HG02943 (cell line): ENCODE measurements around the gene FAM83C.

ENCODE experiments used
- ATAC-seq: cut with Tn5 transposase; IDR thresholded peaks from one replicate; pipeline ENCODE4 v1.9.1; 2021; ENCODE audit warnings: mild to moderate bottlenecking, low read depth, moderate library complexity; ENCODE audit not compliant: unreplicated experiment

Gene FAM83C

DNA sequence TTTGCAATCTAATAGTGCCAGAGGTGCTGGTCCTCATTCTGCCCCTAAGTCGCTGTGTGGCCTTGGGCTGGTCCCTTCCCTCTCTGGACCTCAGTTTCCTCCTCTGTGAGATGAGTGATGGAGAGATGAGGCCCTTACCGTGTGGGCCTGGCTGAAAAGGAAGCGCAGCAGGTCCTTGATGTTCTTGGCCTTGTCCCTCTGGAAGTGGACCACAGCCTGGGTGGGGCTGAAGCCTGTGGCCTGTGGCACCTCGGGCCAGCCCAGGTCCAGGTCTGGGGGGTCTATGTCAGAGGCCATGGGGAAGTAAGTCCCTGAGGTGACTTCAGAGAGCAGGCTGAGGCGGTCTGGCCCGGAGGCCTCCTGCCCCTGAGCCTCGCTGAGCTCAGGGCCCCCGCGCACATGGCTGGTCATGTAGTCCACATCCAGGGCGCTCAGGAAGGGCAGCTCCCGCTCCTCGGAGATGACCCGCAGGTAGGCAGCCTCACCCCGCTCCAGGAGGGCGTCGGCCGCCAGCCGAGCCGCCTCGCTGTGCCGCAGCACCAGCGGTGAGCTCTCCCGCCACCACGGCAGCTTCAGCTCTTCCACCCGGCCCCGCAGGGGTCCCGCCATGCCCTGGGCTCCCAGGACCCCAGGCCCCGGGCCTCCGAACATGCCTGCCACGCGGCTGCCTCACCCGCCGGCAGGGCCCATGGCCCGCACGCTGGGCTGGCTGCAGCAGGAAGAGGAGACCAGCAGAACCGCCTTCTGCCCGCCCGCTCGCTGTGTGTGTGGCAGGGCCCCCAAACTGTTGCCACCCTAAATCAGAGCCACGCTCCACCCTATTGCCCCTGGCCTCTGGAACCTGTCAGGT is at the start of gene FAM83C:
FAM83C (minus strand) TSS at position 772 of the 850 bp plus-strand sequence; CDS start at position 651, 121 bp downstream.
- no peak for ATAC-seq

DNA sequence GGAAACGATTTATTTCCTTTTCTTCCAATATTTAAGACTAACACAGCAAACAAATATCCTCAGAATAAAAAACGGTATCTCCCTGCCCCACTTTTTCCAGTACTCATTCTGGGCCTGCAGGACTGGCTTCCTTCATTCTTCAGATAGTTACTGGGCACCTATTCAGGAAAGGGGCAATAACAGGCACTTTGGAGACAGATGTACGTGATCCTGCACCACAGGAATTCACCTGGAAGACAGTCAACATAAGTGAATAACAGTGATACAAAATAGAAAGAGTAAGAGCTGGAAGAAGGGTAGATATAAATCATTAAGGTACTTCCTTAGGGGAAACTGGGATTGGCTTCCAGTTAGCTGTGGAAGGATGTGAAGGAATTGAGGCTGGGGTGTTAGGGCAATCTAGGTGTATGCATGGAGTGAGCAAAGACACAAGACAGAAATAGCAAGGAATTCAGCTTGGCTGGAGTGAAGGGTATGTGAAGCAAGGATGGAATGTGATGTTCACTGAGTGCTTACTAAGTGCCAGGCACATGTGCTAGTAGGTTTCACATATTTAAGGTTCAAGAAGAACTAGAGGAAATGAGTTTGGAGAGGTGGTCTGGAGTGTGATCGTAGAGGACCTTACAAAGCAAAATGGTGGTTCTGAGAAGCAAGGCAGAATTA is 49.3 kb upstream of the FAM83C start:
- ATAC-seq: no peak

DNA sequence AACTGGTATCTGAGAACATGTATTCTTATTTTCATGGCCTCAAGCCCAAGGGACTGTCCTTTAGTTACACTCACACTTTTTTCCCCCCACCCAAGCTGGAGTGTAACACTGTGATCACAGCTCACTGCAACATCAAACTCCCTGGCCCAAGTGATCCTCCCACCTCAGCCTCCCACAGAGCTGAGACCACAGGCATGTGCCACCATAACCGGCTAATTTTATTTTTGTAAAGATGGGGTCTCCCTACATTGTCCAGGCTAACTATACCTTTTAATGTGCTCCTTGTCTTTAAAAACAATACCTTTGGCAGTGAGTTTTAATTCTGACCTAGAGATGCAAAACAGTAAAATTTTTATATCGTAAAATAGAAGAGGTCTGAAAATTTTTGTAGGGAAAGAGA is 48.2 kb upstream of the FAM83C start:
- ATAC-seq: no peak

DNA sequence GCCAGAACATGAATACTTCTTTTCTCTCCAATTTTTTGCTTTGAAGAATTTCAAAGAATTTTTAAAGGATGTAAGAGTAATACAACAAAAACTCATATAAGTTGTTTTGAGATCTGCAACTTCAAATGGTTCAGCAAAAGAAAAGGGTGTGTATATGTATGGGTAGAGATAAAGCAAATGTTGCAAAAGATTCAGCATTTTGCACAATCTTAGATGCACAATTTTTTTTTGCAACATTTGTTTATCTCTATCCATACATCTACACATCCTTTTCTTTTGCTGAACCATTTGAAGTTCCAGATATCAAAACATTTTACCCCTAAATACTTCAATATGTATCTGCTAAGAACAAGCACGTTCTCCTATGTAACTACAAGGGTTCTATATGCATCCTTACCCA is 47.4 kb upstream of the FAM83C start:
- no peak for ATAC-seq

DNA sequence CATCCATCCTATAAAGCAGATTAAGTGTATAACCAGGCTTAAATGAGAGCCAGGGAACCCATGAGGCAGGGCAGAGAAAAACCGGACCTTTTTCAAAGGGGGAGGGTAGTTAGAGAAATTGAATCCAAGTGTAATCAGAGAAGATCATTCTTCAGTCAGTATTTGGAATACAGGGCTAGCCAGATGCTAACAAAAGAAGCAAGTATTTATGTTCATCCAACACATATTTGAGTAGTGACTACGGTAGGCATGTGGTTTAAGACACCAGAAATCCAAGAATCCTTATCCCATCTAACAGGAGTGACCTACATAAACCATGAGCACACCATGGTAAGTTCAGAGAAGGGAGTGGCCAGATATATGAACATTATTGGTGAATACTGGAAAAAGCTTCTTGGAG is 46.8 kb upstream of the FAM83C start:
- ATAC-seq: no peak

DNA sequence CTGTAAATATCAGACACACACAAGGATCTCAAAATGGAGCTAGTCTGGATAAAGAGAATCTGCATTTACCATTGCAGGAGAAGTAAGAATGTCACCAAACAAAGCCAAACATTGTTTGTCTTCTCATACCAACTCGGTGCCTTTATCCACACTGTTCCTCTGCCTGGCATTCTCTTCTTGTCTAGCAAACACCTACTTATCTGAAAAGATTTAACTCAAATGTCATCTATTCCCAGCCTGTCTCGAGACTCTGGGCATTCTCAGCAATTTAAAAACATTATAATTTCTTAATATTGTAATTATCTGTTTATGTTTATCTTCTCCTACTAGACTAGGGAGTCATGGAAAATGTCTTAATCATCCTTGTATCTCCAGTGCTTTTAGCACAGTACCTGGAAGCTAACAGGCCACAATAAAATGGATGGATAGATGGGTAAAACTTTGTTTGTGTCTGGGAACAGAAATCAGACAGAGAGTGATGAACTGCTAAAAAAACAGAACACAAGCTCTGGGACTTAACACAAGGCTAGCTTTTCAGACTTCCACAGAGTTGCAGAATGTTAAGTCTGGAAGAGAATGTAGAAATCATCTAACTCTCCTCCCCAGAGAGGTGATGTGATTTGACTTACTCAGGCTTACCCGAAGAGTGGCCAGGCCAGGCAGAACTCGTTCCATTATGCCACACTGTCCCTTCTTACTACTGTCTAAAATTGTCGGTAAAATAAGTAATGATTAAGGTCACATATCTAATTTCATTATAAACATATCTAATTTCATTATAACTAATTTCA is 42.3 kb upstream of the FAM83C start:
- no peak for ATAC-seq

DNA sequence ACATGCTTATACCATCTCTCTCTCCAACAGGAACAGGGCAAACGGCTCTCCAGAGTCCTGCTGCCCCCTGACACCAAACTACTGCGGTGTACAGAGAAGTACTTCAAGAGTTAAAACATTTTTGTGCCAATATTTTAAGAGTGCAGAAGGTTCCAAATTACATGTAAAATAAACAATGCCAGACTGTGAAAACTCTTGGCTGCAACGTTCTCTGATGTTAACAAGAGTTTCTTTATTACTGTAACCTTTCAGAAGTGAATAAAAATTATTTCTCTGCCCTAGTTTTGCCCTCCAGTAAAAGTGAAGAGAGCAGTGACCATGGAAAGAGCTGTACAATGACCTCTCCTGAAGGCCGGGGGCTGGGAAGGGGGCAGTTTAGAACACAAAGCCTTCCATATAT is 41.4 kb upstream of the FAM83C start:
- no peak for ATAC-seq

DNA sequence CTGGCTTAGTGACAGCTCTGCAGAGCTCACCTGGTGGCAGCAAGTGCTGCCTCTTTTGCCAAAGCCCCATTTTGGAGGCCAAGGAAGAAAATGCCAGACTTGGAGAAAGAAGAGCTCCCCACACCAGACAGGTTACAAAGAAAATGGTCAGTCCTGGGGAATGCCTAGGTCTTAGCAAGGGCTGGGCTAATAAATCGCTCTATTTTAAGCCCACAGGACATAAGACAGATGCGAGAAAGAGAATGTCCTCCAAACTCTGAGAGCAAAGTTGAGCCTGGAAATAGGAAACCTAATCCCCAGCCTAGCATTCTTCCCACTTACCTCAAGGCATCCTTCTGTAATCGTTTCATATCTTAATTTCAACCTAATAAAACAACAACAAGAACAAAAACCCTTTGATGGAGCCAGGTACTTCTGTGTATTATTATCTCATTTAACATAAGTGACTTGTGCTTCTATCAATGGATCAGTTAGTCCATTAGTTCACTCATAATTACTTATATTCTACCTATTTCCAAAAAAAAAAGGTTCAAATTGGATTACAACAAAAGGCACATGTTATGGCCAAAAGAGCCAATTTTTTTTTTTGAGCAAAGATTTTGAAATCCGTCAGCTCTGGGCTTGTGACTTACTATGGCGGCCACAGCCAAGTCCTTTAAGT is 40.4 kb upstream of the FAM83C start:
- no peak for ATAC-seq

DNA sequence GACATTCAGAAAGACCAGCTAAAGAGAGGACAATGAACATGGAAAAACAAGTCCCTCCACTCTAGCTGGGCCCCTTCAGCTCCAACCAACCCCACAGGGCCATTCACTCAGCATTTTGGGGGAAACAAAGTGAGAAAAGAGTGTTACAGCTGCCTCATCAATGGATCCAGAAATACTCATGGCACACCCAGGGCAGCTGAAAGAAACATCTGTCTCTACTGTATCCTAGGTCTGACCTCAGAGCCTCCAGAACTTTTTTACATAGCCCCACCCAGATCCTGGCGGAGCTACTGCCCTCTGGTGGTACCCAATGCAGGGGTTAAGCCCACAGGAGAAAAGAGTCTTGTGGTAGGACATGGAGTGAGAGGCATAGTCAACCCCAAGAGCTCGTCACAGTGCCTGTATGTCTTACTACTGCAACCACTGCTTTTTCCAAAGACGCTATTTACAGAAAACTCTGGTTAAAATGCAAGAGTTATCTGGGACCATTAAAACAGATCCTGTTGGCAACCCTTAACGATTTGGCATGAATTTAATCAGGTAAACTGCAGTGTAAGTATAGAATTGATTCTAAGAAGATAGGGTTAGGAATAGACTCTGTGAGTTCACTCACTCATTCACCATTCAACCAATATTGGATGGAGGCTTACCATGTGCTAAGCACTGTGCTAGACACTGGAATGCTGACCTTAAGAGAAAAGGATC is 37.4 kb upstream of the FAM83C start:
- ATAC-seq: no peak

DNA sequence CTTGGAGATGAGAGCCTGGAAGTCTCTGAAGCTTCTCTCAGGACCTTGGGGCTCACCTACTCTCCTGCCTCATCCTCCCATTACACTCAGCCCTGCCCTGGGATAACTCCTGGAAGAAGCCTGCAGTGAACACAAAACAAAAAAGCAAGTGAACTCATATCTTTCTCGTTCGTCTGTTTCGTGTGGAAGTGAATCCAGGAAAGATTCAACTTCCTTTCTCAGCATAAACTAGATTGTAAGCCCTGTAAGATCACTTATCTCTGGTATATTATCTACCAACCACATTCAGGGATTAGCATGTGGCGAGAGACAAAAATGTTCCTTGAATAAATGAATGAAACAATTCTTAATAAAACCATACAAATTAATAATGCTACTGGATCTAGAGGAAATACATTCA is 36.5 kb upstream of the FAM83C start:
- ATAC-seq: no peak

DNA sequence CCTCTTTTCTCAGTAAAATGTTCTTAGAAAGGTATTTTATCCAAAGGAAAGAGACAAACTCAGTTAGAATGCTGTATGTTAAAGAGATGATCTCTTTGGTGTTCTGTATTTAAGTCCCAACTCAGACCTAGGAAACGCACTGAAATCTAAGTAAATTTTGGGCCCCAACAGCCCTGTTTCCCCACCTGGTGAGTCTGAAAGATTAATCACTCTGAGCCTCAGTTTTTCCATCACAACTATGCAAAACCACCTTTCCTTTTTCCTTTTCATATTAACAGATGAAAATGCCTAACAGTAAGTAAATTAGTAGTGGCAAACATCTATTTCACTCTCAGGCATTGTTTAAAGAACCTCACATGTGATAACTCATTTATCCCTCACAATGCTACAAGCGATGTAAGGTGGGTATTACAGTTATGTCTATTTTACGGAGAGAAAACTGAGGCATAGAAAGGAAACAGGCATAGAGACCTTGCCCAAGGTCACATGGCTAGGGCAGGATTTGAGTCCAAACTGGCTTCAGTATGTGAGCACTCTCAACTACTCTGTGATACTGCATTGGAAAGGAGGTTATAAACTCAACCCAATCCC is 36.0 kb upstream of the FAM83C start:
- no peak for ATAC-seq

DNA sequence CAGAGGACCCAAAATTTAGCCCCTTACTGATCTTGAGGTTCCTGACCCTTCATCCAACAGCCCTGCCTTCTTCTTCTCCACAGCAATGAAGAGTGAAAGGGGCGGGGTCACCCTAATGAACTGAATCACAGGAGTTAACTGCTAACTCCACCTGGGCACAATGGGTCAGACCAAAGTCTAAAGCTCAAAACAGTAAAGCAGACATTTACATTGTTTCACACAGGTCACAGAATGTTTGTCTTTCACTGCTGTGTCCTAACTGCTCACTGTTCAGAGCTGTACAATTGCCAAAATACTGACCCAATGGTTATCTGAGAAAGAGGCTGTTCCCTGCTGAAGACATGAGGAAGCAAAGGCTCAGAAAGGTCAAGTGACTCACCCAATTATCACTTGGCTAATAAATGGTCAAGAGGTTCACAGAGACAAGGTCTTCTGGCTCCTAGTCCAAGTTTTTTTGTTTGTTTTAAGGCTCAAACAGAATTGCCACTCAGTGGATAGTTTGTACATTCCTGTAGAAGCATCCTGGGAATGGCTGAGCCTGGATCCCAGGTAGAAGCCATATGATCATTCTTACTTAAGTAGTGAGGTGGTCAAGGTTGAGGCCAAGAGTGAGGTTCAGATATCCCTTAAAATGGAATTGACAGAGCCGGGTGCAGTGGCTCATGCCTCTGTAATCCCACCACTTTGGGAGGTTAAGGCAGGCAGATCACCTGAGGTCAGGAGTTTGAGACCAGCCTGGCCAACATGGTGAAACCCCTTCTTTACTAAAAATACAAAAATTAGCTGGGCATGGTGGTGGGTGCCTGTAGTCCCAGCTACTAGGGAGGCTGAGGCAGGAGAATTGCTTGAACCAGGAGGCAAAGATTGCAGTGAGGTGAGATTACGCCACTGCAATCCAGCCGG is 35.1 kb upstream of the FAM83C start:
- no peak for ATAC-seq

DNA sequence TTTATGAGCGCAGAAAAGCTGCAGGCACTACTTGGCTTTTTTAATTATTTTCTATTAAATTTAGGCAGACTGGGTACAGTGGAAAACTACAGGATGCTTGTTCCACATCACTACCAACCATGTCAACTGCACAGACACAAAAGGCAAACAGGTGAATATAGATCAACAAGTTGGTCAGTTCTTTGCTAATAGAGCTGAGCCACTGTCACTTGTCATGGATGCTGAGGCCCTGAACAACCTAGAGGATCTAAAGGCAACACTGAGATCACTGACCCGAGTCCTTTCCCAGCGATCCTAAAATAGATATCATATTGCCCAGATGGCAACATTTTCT is 34.5 kb upstream of the FAM83C start:
- no peak for ATAC-seq

DNA sequence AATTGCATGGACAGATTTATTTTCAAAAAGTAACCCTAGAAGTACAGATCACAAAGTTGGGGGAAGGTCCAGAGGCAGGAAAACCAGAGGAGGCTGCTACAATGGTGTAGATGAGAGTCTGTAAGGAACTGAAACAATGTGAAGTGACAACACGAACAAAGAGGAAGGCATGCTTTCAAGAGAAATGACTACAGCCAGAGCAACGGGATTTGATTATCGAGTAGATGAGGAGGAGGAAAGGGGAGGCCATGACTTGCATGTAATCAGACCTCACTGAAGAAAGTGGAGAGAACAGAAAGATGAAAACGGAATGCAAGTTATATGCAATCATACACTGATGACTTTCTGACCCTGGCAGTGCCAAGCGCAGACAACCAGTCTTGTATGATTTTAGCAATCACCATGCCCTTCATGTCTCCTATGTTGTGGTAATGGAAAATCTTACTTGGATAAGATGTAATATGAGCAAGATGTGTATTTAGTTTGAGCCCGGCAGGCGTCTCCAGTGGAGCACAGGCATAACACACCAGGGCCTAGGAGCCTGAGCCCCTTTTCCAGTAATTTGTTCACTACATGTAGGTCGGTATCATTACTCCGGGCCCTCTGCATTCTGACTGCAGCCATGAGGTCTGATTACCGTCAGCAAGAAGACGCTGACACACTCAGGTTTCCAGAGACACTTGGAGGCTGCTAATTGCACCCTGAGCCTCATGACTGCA is 34.0 kb upstream of the FAM83C start:
- ATAC-seq: no peak

DNA sequence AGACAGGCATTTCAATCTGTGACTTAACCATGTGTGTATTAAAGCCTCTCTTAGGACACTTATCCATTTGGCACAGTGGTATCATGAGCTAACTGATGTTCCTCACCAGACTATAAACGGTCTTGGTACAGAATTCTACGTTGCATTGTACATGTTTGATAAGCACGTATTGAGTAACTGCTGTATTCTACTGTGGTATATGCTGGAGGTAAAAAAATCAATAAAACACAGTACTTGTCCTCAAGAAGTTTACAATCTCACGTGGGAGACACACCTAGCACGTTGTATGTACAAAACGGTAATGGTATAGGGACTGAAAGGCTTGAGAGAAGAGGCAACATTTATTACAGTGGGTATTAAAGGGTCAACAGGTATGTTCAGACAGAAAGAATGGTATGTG is 33.2 kb upstream of the FAM83C start:
- ATAC-seq: no peak

DNA sequence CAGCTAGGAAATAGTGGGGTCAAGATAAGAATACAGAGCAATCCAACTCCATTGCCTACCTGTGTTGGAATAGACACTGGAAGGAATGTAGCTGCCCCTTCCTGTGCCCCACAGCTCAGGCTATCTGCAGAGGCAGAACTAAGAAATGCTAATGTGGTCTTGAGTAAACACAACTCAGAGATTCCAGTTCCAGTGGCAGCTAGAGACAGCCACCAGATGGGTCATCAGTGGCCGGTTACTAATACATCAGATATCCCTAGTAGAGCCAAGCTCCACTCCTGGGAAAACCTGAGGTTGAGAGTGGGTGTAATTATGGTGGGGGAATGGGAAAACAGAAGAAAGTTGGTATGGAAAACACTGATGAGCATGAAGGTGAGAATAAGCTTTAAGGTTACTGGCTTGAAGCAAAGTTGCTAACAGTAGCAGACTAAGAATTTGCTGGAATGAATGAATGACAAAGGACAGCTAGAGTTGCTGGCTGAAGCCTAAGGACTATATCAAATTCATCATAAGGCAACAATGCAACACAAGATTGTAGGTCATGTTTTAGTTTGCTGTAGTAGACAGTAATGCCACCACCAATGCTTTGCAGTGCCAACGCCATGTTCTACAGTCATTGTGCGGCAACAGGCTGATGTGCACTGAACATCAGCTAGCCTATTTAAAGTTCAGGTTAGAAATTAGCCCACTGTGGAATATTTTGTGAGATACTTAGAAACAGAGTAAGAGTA is 28.3 kb upstream of the FAM83C start:
- ATAC-seq: no peak

DNA sequence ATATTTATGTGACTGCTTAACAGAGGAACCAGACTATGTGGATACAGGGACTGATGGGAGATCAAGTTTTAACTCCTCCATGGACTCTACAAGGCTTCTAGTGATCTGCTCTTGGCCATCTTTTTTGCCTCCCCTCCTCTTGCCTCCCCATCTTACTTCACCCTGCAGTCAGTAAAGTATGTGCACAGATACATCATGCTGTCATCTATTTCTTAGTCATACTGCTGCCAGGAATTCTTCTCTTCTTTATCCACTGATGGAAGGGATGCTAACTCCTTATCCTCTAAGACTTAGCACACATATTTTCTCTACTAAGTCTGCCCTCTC is 27.6 kb upstream of the FAM83C start:
- no peak for ATAC-seq
